Measurements from ENCODE around the gene MPZL3. TPM values are rescaled to one million over a fixed set of nuclear protein-coding genes. Genes with fewer than 3 reads are reported as not detected.

Gene MPZL3
- polyA plus RNA-seq, 1 donor from 2014 or later = 3.6 TPM

DNA sequence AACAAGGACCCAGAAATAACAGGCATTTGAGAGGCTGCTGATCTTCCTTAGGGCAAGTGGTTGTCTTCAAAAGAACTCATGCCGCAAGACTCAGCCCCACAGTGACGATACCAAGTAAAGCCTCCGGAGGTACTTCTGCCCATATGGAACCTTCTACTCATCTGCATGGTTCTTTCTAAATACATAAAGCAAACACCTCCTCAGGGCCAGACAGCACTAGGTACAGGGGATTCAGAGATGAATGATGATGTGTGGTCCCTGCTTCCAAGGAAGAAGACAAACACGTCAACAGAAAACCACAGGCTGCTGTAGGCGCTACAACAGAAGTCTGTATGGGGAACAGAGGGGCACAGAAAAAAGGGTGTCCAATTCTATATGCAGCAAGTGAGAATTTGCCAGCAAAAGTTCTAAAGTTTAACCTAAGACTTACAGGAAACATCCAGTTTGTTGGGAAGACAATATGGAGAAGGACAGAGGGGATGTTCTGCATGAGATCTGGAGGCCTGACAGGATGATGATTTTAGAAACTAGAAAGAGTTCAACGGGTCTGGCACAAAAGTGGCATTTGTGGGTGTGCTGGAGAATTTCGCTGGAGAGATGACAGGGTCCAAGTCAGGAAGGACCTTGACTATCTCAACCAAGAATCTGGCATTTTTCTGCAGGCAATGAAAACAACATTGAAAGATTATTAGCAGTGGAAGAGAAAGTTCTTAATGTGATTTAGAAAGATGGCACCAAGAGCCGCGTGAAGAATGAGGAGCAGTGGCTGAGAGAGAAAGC is 51.1 kb downstream of the MPZL3 start:
- Histone ChIP-seq H3K9ac (ENCODE audit: low read length) (no peak overlapping the region), H3K4me2 (ENCODE audit: low read length) (no peak overlapping the region), H3K9me2 (ENCODE audit: insufficient read depth, low read length) (no peaks in the 10 kb centered on the region), H3K79me2 (replicated peaks; ENCODE audit: insufficient read depth, low read length) (no peaks in the 10 kb centered on the region), H4K20me1 (ENCODE audit: insufficient read depth) (no peaks in the 10 kb centered on the region), H3K4me3 (ENCODE audit: low read length) (no peak overlapping the region), H3K27me3 (ENCODE audit: insufficient read depth, low read depth, low read length) (no peaks in the 10 kb centered on the region), H2AFZ (ENCODE audit: low read depth, low read length) (no peak overlapping the region), H3F3A (ENCODE audit: insufficient read depth, low read length, poor library complexity, severe bottlenecking) (no peaks in the 10 kb centered on the region), H3K36me3 (ENCODE audit: insufficient read depth, low read length) (no peaks in the 10 kb centered on the region), H3K9me3 (ENCODE audit: low read length) (no peaks in the 10 kb centered on the region), H3K27ac (ENCODE audit: low read length) (no peak overlapping the region)
- no peak for TF ChIP-seq EZH2 (IDR thresholded peaks at IDR 0.05; ENCODE audit: borderline replicate concordance, insufficient read depth, low read length, poor library complexity, severe bottlenecking)
- TF ChIP-seq, protein P1, sequence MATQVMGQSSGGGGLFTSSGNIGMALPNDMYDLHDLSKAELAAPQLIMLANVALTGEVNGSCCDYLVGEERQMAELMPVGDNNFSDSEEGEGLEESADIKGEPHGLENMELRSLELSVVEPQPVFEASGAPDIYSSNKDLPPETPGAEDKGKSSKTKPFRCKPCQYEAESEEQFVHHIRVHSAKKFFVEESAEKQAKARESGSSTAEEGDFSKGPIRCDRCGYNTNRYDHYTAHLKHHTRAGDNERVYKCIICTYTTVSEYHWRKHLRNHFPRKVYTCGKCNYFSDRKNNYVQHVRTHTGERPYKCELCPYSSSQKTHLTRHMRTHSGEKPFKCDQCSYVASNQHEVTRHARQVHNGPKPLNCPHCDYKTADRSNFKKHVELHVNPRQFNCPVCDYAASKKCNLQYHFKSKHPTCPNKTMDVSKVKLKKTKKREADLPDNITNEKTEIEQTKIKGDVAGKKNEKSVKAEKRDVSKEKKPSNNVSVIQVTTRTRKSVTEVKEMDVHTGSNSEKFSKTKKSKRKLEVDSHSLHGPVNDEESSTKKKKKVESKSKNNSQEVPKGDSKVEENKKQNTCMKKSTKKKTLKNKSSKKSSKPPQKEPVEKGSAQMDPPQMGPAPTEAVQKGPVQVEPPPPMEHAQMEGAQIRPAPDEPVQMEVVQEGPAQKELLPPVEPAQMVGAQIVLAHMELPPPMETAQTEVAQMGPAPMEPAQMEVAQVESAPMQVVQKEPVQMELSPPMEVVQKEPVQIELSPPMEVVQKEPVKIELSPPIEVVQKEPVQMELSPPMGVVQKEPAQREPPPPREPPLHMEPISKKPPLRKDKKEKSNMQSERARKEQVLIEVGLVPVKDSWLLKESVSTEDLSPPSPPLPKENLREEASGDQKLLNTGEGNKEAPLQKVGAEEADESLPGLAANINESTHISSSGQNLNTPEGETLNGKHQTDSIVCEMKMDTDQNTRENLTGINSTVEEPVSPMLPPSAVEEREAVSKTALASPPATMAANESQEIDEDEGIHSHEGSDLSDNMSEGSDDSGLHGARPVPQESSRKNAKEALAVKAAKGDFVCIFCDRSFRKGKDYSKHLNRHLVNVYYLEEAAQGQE (IDR thresholded peaks at IDR 0.05; ENCODE audit: borderline replicate concordance) = no peak
- TF ChIP-seq TAF1 (IDR thresholded peaks at IDR 0.05; ENCODE audit: low read depth) = no peak
- TF ChIP-seq RAD21 (conservative IDR thresholded peaks at IDR 0.05) = no peak
- no peak for TF ChIP-seq EP300 (conservative IDR thresholded peaks at IDR 0.05; ENCODE audit: poor library complexity, severe bottlenecking)
- TF ChIP-seq POLR2AphosphoS5 (IDR thresholded peaks at IDR 0.05) = no peak
- TF ChIP-seq SMC3 (conservative IDR thresholded peaks at IDR 0.05; ENCODE audit: poor library complexity) = no peak
- TF ChIP-seq MXI1 (conservative IDR thresholded peaks at IDR 0.05; ENCODE audit: poor library complexity, severe bottlenecking) = no peak
- TF ChIP-seq, protein P2, sequence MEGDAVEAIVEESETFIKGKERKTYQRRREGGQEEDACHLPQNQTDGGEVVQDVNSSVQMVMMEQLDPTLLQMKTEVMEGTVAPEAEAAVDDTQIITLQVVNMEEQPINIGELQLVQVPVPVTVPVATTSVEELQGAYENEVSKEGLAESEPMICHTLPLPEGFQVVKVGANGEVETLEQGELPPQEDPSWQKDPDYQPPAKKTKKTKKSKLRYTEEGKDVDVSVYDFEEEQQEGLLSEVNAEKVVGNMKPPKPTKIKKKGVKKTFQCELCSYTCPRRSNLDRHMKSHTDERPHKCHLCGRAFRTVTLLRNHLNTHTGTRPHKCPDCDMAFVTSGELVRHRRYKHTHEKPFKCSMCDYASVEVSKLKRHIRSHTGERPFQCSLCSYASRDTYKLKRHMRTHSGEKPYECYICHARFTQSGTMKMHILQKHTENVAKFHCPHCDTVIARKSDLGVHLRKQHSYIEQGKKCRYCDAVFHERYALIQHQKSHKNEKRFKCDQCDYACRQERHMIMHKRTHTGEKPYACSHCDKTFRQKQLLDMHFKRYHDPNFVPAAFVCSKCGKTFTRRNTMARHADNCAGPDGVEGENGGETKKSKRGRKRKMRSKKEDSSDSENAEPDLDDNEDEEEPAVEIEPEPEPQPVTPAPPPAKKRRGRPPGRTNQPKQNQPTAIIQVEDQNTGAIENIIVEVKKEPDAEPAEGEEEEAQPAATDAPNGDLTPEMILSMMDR (IDR thresholded peaks at IDR 0.05; ENCODE audit: poor library complexity, severe bottlenecking) = no peak

DNA sequence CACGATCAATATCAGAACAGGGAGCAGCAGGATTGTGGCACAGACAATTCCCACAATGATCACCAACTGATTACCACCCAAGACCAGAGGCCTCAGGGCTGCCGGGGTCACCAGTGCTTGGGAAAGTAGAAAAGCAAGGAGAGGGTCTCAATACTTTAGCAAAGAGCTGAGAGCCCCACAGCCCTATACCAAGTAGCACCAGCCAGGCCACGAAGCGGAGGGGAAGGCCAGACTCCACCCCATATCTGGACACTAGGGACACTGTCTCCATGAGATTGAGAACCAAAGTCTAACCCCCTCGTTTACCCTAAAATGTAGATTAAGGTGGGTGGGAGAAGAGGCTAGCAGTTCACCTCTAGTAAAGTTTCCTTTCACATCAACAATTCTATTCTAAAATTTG is 51.7 kb downstream of the MPZL3 start:
- Histone ChIP-seq H3K4me2 (ENCODE audit: low read length) (no peak overlapping the region), H3K9me3 (ENCODE audit: low read length) (no peaks in the 10 kb centered on the region), H3K79me2 (replicated peaks; ENCODE audit: insufficient read depth, low read length) (no peaks in the 10 kb centered on the region), H2AFZ (ENCODE audit: low read depth, low read length) (no peak overlapping the region), H3K27me3 (ENCODE audit: insufficient read depth, low read depth, low read length) (no peaks in the 10 kb centered on the region), H3K27ac (ENCODE audit: low read length) (no peak overlapping the region), H4K20me1 (ENCODE audit: insufficient read depth) (no peaks in the 10 kb centered on the region), H3F3A (ENCODE audit: insufficient read depth, low read length, poor library complexity, severe bottlenecking) (no peaks in the 10 kb centered on the region), H3K36me3 (ENCODE audit: insufficient read depth, low read length) (no peaks in the 10 kb centered on the region), H3K9me2 (ENCODE audit: insufficient read depth, low read length) (no peaks in the 10 kb centered on the region), H3K9ac (ENCODE audit: low read length) (no peak overlapping the region), H3K4me3 (ENCODE audit: low read length) (no peak overlapping the region)
- TF ChIP-seq, protein P1 (IDR thresholded peaks at IDR 0.05; ENCODE audit: borderline replicate concordance) = no peak

Data from neural cell (in vitro differentiated cells).